IMR-90 (cell line): Measurements from ENCODE around the gene SYNGR3. TPM values are rescaled to one million over a fixed set of nuclear protein-coding genes. Genes with fewer than 3 reads are reported as not detected.
A peak's percentile ranks its signal among the peaks of the same experiment; 100 is the strongest.

Experiments used
- ATAC-seq: fragments of 200-7000 bp; cut with Tn5 transposase; 2 replicates; pipeline ENCODE4 v1.9.1; 2020; ENCODE audit warnings: low read depth, mild to moderate bottlenecking, moderate library complexity
- BruUV-seq: library from RNA; stranded (reverse); fragments of 400-500 nt; replicated peaks from 2 replicates; lab custom pipeline; 2021; lab: Mats Ljungman, UMichigan
- CTCF ChIA-PET: fragments of 300-600 bp; formaldehyde crosslinking; extraction: SDS; loops from one replicate; lab custom pipeline; 2021; ENCODE audit warnings: antibody characterized with exemption; lab: Yijun Ruan, JAX
- POLR2A ChIA-PET: fragments of 300-600 bp; sonication (Branson Sonifier 250); formaldehyde crosslinking; loops from one replicate; lab custom pipeline; 2022; ENCODE audit warnings: antibody characterized with exemption; ENCODE audit not compliant: unreplicated experiment; lab: Charles Lee
- DNase-seq: peaks from one replicate; pipeline ENCODE4 v3.0.0; 2013
- H2AFZ ChIP-seq: replicated peaks from 2 replicates; pipeline ENCODE3; 2013; ENCODE audit warnings: low read length, mild to moderate bottlenecking; ENCODE audit not compliant: poor library complexity
- H2AK5ac ChIP-seq: 2 replicates; pipeline ENCODE4 v1.6.1; 2013; ENCODE audit warnings: low read depth, low read length, inconsistent platforms
- H2AK9ac ChIP-seq: replicated peaks from 2 replicates; pipeline ENCODE3; 2013; ENCODE audit warnings: mild to moderate bottlenecking, low read depth, low read length, moderate library complexity; ENCODE audit not compliant: poor library complexity
- H2BK120ac ChIP-seq: 2 replicates; pipeline ENCODE4 v1.6.1; 2013; ENCODE audit warnings: low read depth, low read length, inconsistent platforms
- H2BK15ac ChIP-seq: 3 replicates; pipeline ENCODE4 v1.6.1; 2013; ENCODE audit warnings: low read depth, low read length, inconsistent platforms
- H2BK20ac ChIP-seq: 2 replicates; pipeline ENCODE4 v1.6.1; 2013; ENCODE audit warnings: low read depth, mild to moderate bottlenecking, inconsistent platforms, low read length, moderate library complexity
- H2BK5ac ChIP-seq: 2 replicates; pipeline ENCODE4 v1.6.1; 2013; ENCODE audit warnings: mild to moderate bottlenecking, low read depth, low read length, inconsistent platforms; ENCODE audit not compliant: poor library complexity, severe bottlenecking
- H3K14ac ChIP-seq: replicated peaks from 2 replicates; pipeline ENCODE4 v1.6.1; 2013; ENCODE audit warnings: low read depth, low read length, inconsistent platforms
- H3K18ac ChIP-seq: 2 replicates; pipeline ENCODE4 v1.6.1; 2013; ENCODE audit warnings: low read depth, low read length, control low read depth
- H3K23ac ChIP-seq: 2 replicates; pipeline ENCODE4 v1.6.1; 2013; ENCODE audit warnings: low read depth, low read length, inconsistent platforms
- H3K27ac ChIP-seq: 2 replicates; pipeline ENCODE4 v1.5.1; 2013; ENCODE audit warnings: mild to moderate bottlenecking, control low read depth, low read length; ENCODE audit not compliant: insufficient read depth
- H3K27me3 ChIP-seq: 2 replicates; pipeline ENCODE4 v1.6.1; 2013; ENCODE audit warnings: low read length; ENCODE audit not compliant: control insufficient read depth, insufficient read depth
- H3K36me3 ChIP-seq: 2 replicates; pipeline ENCODE4 v1.6.1; 2013; ENCODE audit warnings: low read length, mixed read lengths; ENCODE audit not compliant: control insufficient read depth, insufficient read depth
- H3K4ac ChIP-seq: 2 replicates; pipeline ENCODE4 v1.6.1; 2013; ENCODE audit warnings: low read depth, low read length, inconsistent platforms
- H3K4me1 ChIP-seq: 2 replicates; pipeline ENCODE4 v1.6.1; 2013; ENCODE audit warnings: low read length, mixed read lengths; ENCODE audit not compliant: control insufficient read depth, insufficient read depth
- H3K4me2 ChIP-seq: 2 replicates; pipeline ENCODE4 v1.6.1; 2013; ENCODE audit warnings: low read depth, mild to moderate bottlenecking, control low read depth, low read length, moderate library complexity
- H3K4me3 ChIP-seq: 2 replicates; pipeline ENCODE4 v1.5.1; 2013; ENCODE audit warnings: low read depth, mild to moderate bottlenecking, control low read depth, low read length, moderate library complexity; ENCODE audit not compliant: insufficient read depth
- H3K56ac ChIP-seq: 2 replicates; pipeline ENCODE4 v1.6.1; 2013; ENCODE audit warnings: low read length, inconsistent platforms; ENCODE audit not compliant: insufficient read depth; ENCODE audit errors: extremely low read depth
- H3K79me1 ChIP-seq, 2 experiments: 2 replicates each; pipeline ENCODE4 v1.6.1; 2013; ENCODE audit warnings: low read length in 2 of 2, inconsistent platforms in 1 of 2, low read depth in 1 of 2
- H3K9ac ChIP-seq: 2 replicates; pipeline ENCODE4 v1.6.1; 2013; ENCODE audit warnings: low read depth, low read length, control low read depth
- H3K9me1 ChIP-seq: 2 replicates; pipeline ENCODE4 v1.6.1; 2013; ENCODE audit warnings: low read length, inconsistent platforms; ENCODE audit not compliant: insufficient read depth
- H3K9me3 ChIP-seq: 2 replicates; pipeline ENCODE4 v1.6.1; 2013; ENCODE audit warnings: low read length; ENCODE audit not compliant: control insufficient read depth, insufficient read depth
- H4K20me1 ChIP-seq: 2 replicates; pipeline ENCODE4 v1.6.1; 2013; ENCODE audit warnings: low read length, inconsistent platforms; ENCODE audit not compliant: insufficient read depth
- H4K5ac ChIP-seq: 2 replicates; pipeline ENCODE4 v1.6.1; 2013; ENCODE audit warnings: mild to moderate bottlenecking, low read depth, low read length, control low read depth
- H4K8ac ChIP-seq, 2 experiments: 2 replicates each; pipeline ENCODE4 v1.6.1; 2013; ENCODE audit warnings: low read depth in 2 of 2, low read length in 2 of 2, control low read depth in 1 of 2, inconsistent platforms in 1 of 2
- H4K91ac ChIP-seq: 2 replicates; pipeline ENCODE4 v1.6.1; 2013; ENCODE audit warnings: low read depth, low read length, inconsistent platforms; ENCODE audit not compliant: insufficient read depth
- BHLHE40 ChIP-seq: fragments of 150-350 bp; IDR thresholded peaks from 2 replicates; pipeline ENCODE4 v1.6.1; 2016; ENCODE audit warnings: mild to moderate bottlenecking, low read depth, low read length
- CEBPB ChIP-seq: IDR thresholded peaks from 2 replicates; pipeline ENCODE4 v1.6.1; 2012; ENCODE audit warnings: low read depth, low read length, improper control_type of control experiment
- CHD1 ChIP-seq: IDR thresholded peaks from 2 replicates; pipeline ENCODE4 v1.6.1; 2012; ENCODE audit warnings: low read depth, low read length, improper control_type of control experiment
- CTCF ChIP-seq: conservative IDR thresholded peaks from 2 replicates; pipeline ENCODE4 v1.5.1; 2012; ENCODE audit warnings: mild to moderate bottlenecking, low read depth, low read length, improper control_type of control experiment
- ELK1 ChIP-seq: fragments of 150-350 bp; IDR thresholded peaks from 2 replicates; pipeline ENCODE4 v1.6.1; 2016; ENCODE audit warnings: low read depth, mild to moderate bottlenecking, low read length, moderate library complexity, borderline replicate concordance
- FOS ChIP-seq: fragments of 150-350 bp; IDR thresholded peaks from 2 replicates; pipeline ENCODE4 v1.6.1; 2016; ENCODE audit warnings: low read depth, low read length
- MAFK ChIP-seq: IDR thresholded peaks from 2 replicates; pipeline ENCODE4 v1.6.1; 2012; ENCODE audit warnings: low read depth, low read length, improper control_type of control experiment
- MAZ ChIP-seq: IDR thresholded peaks from 2 replicates; pipeline ENCODE4 v1.6.1; 2012; ENCODE audit warnings: low read depth, mild to moderate bottlenecking, low read length, improper control_type of control experiment, moderate library complexity, borderline replicate concordance
- MXI1 ChIP-seq: IDR thresholded peaks from 2 replicates; pipeline ENCODE4 v1.6.1; 2012; ENCODE audit warnings: low read depth, mild to moderate bottlenecking, low read length, moderate library complexity, borderline replicate concordance
- NFE2L2 ChIP-seq: fragments of 150-350 bp; IDR thresholded peaks from 2 replicates; pipeline ENCODE4 v1.6.1; 2016; ENCODE audit warnings: low read depth, mild to moderate bottlenecking, low read length
- POLR2A ChIP-seq: IDR thresholded peaks from 2 replicates; pipeline ENCODE4 v1.6.1; 2012; ENCODE audit warnings: mild to moderate bottlenecking, low read depth, low read length
- RAD21 ChIP-seq: IDR thresholded peaks from 2 replicates; pipeline ENCODE4 v1.6.1; 2012; ENCODE audit warnings: low read length, improper control_type of control experiment
- RCOR1 ChIP-seq: IDR thresholded peaks from 2 replicates; pipeline ENCODE4 v1.6.1; 2012; ENCODE audit warnings: mild to moderate bottlenecking, low read length, improper control_type of control experiment; ENCODE audit not compliant: insufficient replicate concordance
- RFX5 ChIP-seq: IDR thresholded peaks from 2 replicates; pipeline ENCODE4 v1.8.0; 2012; ENCODE audit warnings: low read depth, mild to moderate bottlenecking, low read length, moderate library complexity
- SMC3 ChIP-seq: fragments of 150-350 bp; IDR thresholded peaks from 2 replicates; pipeline ENCODE4 v1.6.1; 2016; ENCODE audit warnings: low read depth, mild to moderate bottlenecking, antibody characterized with exemption, low read length, moderate library complexity
- USF2 ChIP-seq: fragments of 150-350 bp; IDR thresholded peaks from 2 replicates; pipeline ENCODE4 v1.6.1; 2017; ENCODE audit warnings: mild to moderate bottlenecking, antibody characterized with exemption, low read length, low read depth
- WGBS, 2 experiments: methylation state at CpG; one replicate each; pipeline versions ENCODE4 v1.1.5 to v1.1.7; 2013; ENCODE audit warnings: missing lambda C conversion rate in 2 of 2; ENCODE audit not compliant: insufficient read length in 1 of 2; ENCODE audit errors: extremely low coverage in 2 of 2; 5-methylcytosine and 5-hydroxymethylcytosine counted together
- dilution Hi-C: fragments of 300-500 bp; cut with HindIII; formaldehyde crosslinking; loops from one replicate; pipeline ENCODE4 v1.14.3; 2018; ENCODE audit warnings: low sequenced_read_pairs; ENCODE audit not compliant: unreplicated experiment
- in situ Hi-C: fragments of 300-500 bp; cut with MboI; formaldehyde crosslinking; loops from 3 replicates; pipeline ENCODE4 v1.14.3; 2019; ENCODE audit warnings: low sequenced_read_pairs, inconsistent platforms, mixed read lengths
- intact Hi-C: fragments of 100-400 bp; cut with micrococcal nuclease; formaldehyde crosslinking; loops from 2 replicates; pipeline ENCODE4 v1.10.0; 2022
- polyA plus RNA-seq, 3 experiments: library from polyadenylated mRNA; depleted of rRNA; stranded (reverse); fragments of >200 nt; gene quantifications; 2 replicates each; pipeline ENCODE4 v1.2.3, GENCODE V29; 2012; ENCODE audit warnings: low replicate concordance in 1 of 3
- total RNA-seq: library from RNA; depleted of rRNA; stranded (reverse); fragments of >200 nt; gene quantifications from 2 replicates; pipeline ENCODE4 v1.2.3, GENCODE V29; 2012

The SYNGR3 gene
- total and polyA plus RNA-seq, 2 of the 4 experiments (the other 2 are of a cell fraction) = 1.8 to 5.8 TPM

DNA sequence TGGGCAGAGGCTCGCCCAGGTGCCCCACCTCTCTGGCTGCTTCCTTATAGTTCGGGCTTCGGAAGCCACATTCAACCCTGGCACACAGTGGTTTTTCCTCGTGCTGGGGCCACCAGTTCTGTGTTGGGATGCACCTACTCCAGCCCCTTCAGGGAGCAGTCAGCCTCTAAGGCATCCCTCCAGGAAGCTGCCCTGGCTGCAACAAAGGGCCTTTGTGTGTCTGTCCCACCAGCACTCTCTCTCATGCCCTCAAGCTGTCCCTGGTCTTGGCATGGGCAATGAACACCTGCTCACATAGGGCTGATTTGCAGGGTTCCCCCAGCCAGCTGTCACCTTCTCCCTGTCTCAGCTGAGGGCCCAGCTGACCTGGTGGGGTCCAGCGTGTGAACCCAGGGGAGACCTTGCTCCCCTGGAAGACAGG, 7.7 kb upstream of the SYNGR3 start:
- Histone ChIP-seq H3K27ac (no peak overlapping the region), H3K9me3 (no peaks in the 10 kb centered on the region), H3K23ac (no peak overlapping the region), H4K8ac (no peak overlapping the region), H3K14ac (no peak overlapping the region), H3K4ac (no peak overlapping the region), H2AK5ac (no peak overlapping the region), H2AK9ac (peak overlapping the region; percentile 57), H2BK5ac (no peak overlapping the region), H4K5ac (no peak overlapping the region), H3K27me3 (peaks cover 31% of the 10 kb centered on the region; the same call in 1 of the 2 replicates), H3K4me3 (no peak overlapping the region), H4K91ac (no peak overlapping the region), H2BK15ac (no peak overlapping the region), H2AFZ (no peak overlapping the region), H3K4me1 (peaks cover 8% of the 10 kb centered on the region), H2BK120ac (no peak overlapping the region), H3K79me1 (peaks cover 21 to 26% of the 10 kb centered on the region in 2 experiments), H4K20me1 (no peaks in the 10 kb centered on the region; the same call in none of the 2 replicates), H3K9me1 (peaks cover 9% of the 10 kb centered on the region), H3K36me3 (peaks cover 34% of the 10 kb centered on the region), H3K18ac (no peak overlapping the region), H3K9ac (no peak overlapping the region), H2BK20ac (no peak overlapping the region), H3K4me2 (no peak overlapping the region), H3K56ac (no peak overlapping the region)
- POLR2A ChIA-PET = no interaction called here
- TF ChIP-seq SMC3 (no peak), POLR2A (no peak), ELK1 (no peak), USF2 (no peak), BHLHE40 (no peak), CEBPB (no peak), CTCF (no peak), FOS (no peak), CHD1 (no peak), RCOR1 (no peak), MAFK (no peak), MXI1 (no peak), RAD21 (no peak), MAZ (no peak), RFX5 (no peak), NFE2L2 (no peak)
- intact Hi-C loops (no loop called here), in situ Hi-C loops (no loop called here), dilution Hi-C loops (no loop called here)
- BruUV-seq = no TSS peak
- CTCF ChIA-PET = interaction anchor here (1.3 kb wide), 1 partner anchor 158 kb away, joined by 5 read pairs; no protein-coding TSS in a partner anchor
- DNase-seq = no peak
- 81% methylated on average over 4 of the region's 5 CpGs; no CpG with 5 or more reads in 1 of the 2 experiments for WGBS, 2 experiments
- no peak for ATAC-seq
